Measurements from ENCODE around the gene PRR30.

Gene PRR30

GRCh38 chr2:27099334-27099955 lies 39.8 kb downstream of the PRR30 start:
- TF ChIP-seq CTCF (IDR thresholded peaks at IDR 0.05; ENCODE audit: extremely low read depth, missing control alignments) = no peak

GRCh38 chr2:27097341-27097740 lies 41.9 kb downstream of the PRR30 start:
- DNase-seq (ENCODE audit: low spot score) = no peak
- TF ChIP-seq CTCF (IDR thresholded peaks at IDR 0.05; ENCODE audit: extremely low read depth, missing control alignments) = no peak

More at GRCh38 chr2:27099334-27099955, 39.8 kb downstream of the PRR30 start:
- DNase-seq (ENCODE audit: low spot score) = no peak

- DNase-seq (ENCODE audit: low spot score) = no peak
- TF ChIP-seq CTCF (IDR thresholded peaks at IDR 0.05; ENCODE audit: extremely low read depth, missing control alignments) = no peak
Observed at GRCh38 chr2:27096748-27097297, 42.4 kb downstream of the PRR30 start.

- no peak for TF ChIP-seq CTCF (IDR thresholded peaks at IDR 0.05; ENCODE audit: extremely low read depth, missing control alignments)
- peak; percentile 85 for DNase-seq (ENCODE audit: low spot score)
Observed at GRCh38 chr2:27095745-27096651, 43.2 kb downstream of the PRR30 start.

- DNase-seq (ENCODE audit: low spot score) = no peak
- no peak for TF ChIP-seq CTCF (IDR thresholded peaks at IDR 0.05; ENCODE audit: extremely low read depth, missing control alignments)
Observed at GRCh38 chr2:27095427-27095744, 43.8 kb downstream of the PRR30 start.

- DNase-seq (ENCODE audit: low spot score) = no peak
- TF ChIP-seq CTCF (IDR thresholded peaks at IDR 0.05; ENCODE audit: extremely low read depth, missing control alignments) = no peak
Observed at GRCh38 chr2:27094353-27094984, 44.7 kb downstream of the PRR30 start.
